Hepatocyte (in vitro differentiated cells): ENCODE measurements around the gene ASB3.
"Not testable (repeated sequence)": the region's sequence is repeated elsewhere in the genome, so short reads cannot be mapped to it uniquely, and the experiment has no call there.

ENCODE experiments used
- CTCF ChIP-seq: fragments of 200-600 bp; sonication (generic); IDR thresholded peaks from 2 replicates; pipeline ENCODE4 v1.5.1; 2016; ENCODE audit warnings: antibody characterized with exemption, mild to moderate bottlenecking; ENCODE audit not compliant: poor library complexity
- EZH2 ChIP-seq: fragments of 200-600 bp; sonication (generic); IDR thresholded peaks from 2 replicates; pipeline ENCODE4 v1.6.1; 2016; ENCODE audit warnings: antibody characterized with exemption, mild to moderate bottlenecking, borderline replicate concordance
- EZH2phosphoT487 ChIP-seq: fragments of 200-600 bp; sonication (generic); IDR thresholded peaks from one replicate; pipeline ENCODE4 v1.6.1; 2018; ENCODE audit warnings: antibody characterized with exemption, mild to moderate bottlenecking, low read depth, moderate library complexity; ENCODE audit not compliant: unreplicated experiment, severe bottlenecking

- not testable (repeated sequence) for TF ChIP-seq CTCF, EZH2, EZH2phosphoT487
These were observed 43.2 kb upstream of the ASB3 start for GRCh38 chr2:53829980-53830290.
